Kidney epithelial cell (primary cell): ENCODE results near the gene DDX46. TPM values are rescaled to one million over a fixed set of nuclear protein-coding genes. Genes with fewer than 3 reads are reported as not detected.

Source experiments
- DNase-seq: peaks from one replicate; pipeline ENCODE4 v3.0.0-alpha.2; 2010; ENCODE audit warnings: low read depth
- H3K27me3 ChIP-seq: 2 replicates; pipeline ENCODE4 v1.6.0; 2011; ENCODE audit warnings: low read length; ENCODE audit not compliant: control insufficient read depth, insufficient read depth
- H3K36me3 ChIP-seq: 2 replicates; pipeline ENCODE4 v1.5.1; 2011; ENCODE audit warnings: low read length; ENCODE audit not compliant: control insufficient read depth, insufficient read depth
- H3K4me3 ChIP-seq: 2 replicates; pipeline ENCODE4 v1.5.1; 2011; ENCODE audit warnings: low read depth, mild to moderate bottlenecking, control low read depth, low read length
- CTCF ChIP-seq: IDR thresholded peaks from 2 replicates; pipeline ENCODE4 v1.5.1; 2011; ENCODE audit warnings: mild to moderate bottlenecking, moderate library complexity, low read length, control low read depth, inconsistent platforms; ENCODE audit not compliant: insufficient read depth, poor library complexity, severe bottlenecking
- total RNA-seq: library from RNA; depleted of rRNA; stranded (reverse); fragments of >200 nt; gene quantifications from 2 replicates; pipeline ENCODE4 v1.2.3, GENCODE V29; 2015

DDX46 gene
- total RNA-seq, 1 donor from 2014 or later, result 16.2 TPM

DNA sequence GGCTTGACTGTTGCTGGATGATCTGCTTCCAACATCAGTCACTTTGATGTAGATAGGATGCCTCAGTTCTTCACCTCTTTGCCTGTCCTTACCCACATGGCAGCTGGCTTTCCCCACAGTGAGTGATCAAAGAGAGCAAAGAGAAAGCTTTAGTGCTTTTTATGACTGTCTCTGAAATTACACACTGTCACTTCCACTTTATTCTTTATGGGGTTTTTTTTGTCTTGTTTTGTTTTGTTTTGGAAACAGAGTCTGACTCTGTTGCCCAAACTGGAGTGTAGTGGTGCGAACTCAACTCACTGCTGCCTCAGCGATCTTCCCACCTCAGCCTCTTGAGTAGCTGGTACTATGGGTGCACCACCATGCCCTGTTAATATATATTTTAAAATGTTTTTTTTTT is 54.8 kb downstream of the DDX46 start:
- Histone ChIP-seq H3K4me3 (no peak overlapping the region), H3K27me3 (no peaks in the 10 kb centered on the region), H3K36me3 (peaks cover 1% of the 10 kb centered on the region)
- no peak for TF ChIP-seq CTCF
- no peak for DNase-seq

DNA sequence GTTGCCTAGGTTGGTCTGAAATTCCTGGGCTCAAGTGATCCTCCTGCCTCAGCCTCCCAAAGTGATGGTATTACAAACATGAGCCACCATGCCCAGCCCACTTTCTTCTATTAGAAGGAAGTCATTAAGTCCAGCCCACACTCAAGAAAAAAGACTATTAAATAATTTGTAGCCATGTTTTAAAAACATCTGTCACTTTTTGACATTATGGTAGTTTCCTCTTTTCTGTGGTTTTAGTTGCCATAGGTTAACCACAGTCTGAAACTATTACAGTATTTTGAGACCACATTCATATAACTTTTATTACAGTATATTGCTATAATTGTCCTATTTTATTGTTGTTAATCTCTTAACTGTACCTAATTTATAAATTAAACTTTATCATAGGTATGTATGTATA is 55.2 kb downstream of the DDX46 start:
- peaks cover 1% of the 10 kb centered on the region for H3K36me3 ChIP-seq
- no peak for TF ChIP-seq CTCF
- DNase-seq, result no peak
- no peak overlapping the region for H3K4me3 ChIP-seq
- H3K27me3 ChIP-seq, result no peaks in the 10 kb centered on the region

DNA sequence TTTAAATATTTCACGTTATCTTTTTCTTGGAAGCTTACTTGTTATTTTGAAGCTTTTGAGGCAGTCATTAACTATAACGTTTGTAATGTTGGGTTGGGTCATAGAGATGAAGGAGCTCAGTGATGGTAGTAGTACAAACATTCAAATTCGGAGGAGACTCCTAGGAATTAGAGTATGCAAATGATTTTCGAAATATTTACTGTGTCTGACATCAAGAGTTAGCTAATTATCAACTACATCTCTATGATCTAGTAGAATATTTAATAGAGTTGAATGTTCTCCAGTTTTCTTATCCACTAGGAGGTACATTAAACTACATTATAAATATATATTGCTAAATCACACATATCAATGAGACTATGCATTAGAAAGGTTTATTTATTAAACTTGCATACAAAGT is 58.4 kb downstream of the DDX46 start:
- no peaks in the 10 kb centered on the region for H3K27me3 ChIP-seq
- no peak for DNase-seq
- no peak for TF ChIP-seq CTCF
- peaks cover 1% of the 10 kb centered on the region for H3K36me3 ChIP-seq
- H3K4me3 ChIP-seq, result no peak overlapping the region

DNA sequence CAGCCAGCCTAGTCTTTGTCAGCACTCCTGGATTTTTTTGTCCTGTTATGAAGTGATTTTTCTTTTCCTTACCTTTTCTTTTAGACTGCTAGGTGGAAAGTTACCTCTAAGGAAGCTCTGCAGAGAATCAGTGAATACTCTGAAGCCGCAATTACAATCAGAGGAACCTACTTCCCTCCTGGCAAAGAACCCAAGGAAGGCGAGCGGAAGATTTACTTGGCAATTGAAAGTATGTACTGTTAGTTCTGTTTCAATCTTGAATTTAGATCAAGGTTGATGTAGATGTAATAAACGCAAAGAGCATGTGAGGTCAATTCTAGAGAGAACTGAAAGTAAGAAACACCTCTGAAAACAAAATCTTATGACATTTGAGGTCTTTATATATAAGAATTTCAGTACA is 60.2 kb downstream of the DDX46 start:
- Histone ChIP-seq H3K27me3 (no peaks in the 10 kb centered on the region), H3K36me3 (no peaks in the 10 kb centered on the region), H3K4me3 (no peak overlapping the region)
- no peak for DNase-seq
- TF ChIP-seq CTCF, result no peak

GRCh38 chr5:134819407-134819963 is 60.9 kb downstream of the DDX46 start:
- Histone ChIP-seq H3K27me3 (no peaks in the 10 kb centered on the region), H3K4me3 (no peak overlapping the region), H3K36me3 (no peaks in the 10 kb centered on the region)
- no peak for DNase-seq
- no peak for TF ChIP-seq CTCF

- no peak for DNase-seq
- Histone ChIP-seq H3K4me3 (no peak overlapping the region), H3K36me3 (no peaks in the 10 kb centered on the region), H3K27me3 (no peaks in the 10 kb centered on the region)
- no peak for TF ChIP-seq CTCF
Observed at GRCh38 chr5:134821841-134822240, 63.3 kb downstream of the DDX46 start.
